ENCODE results near the gene PDSS2.

The PDSS2 gene

DNA sequence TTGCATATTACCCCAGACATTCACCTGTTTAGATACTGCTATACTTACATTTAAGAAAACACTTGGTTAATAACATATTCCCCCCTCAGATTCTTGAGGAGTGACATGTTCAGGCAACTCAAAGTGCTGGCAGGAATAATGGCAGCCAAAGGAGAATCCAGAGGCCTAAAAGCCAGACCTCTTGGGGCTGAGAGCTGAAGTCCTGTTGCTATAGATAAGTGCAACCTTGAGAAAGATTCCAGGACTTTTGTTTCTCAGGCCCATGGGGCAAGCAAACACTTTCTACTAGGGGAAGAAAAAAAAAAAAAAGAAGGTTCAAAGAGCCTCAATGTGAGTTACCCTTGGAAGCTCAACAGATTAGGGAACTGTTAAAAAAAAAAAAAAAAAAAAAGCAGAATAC is 211.2 kb downstream of the PDSS2 start:
- TF ChIP-seq, protein P1, sequence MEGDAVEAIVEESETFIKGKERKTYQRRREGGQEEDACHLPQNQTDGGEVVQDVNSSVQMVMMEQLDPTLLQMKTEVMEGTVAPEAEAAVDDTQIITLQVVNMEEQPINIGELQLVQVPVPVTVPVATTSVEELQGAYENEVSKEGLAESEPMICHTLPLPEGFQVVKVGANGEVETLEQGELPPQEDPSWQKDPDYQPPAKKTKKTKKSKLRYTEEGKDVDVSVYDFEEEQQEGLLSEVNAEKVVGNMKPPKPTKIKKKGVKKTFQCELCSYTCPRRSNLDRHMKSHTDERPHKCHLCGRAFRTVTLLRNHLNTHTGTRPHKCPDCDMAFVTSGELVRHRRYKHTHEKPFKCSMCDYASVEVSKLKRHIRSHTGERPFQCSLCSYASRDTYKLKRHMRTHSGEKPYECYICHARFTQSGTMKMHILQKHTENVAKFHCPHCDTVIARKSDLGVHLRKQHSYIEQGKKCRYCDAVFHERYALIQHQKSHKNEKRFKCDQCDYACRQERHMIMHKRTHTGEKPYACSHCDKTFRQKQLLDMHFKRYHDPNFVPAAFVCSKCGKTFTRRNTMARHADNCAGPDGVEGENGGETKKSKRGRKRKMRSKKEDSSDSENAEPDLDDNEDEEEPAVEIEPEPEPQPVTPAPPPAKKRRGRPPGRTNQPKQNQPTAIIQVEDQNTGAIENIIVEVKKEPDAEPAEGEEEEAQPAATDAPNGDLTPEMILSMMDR (conservative IDR thresholded peaks at IDR 0.05; ENCODE audit: low read depth, low read length) = no peak
- H3K4me3 ChIP-seq (ENCODE audit: low read length) = no peak overlapping the region
- DNase-seq (ENCODE audit: low read depth) = no peak

DNA sequence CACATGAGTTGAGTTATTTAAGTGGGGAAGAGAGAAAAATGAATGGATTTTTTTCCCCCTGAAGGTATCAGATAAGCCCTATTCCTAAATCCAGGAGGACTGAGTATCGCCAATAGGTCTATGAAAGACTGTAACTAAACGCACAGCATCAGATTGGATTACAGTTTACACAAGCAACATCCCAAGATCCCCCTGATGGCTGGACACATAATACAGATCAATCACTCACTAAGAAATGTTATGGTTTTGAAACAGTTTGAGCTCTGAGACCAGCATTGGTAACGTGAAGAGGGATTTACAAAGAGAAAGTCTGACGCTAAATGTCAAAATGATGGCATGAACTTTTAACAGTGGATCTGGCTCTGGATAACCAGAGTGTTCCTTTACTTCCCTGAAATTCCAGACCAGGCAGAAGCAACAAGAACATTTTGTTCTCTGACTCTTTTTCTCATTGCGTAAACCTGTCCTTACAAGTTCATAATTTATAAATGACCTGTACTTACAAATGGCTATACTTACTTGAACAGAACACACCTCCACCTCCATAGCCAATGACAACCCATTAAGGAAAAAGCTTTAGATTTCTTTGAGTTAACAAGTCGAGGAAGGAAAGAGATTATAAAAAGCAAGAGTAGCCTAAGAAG is 212.3 kb downstream of the PDSS2 start:
- no peak overlapping the region for H3K4me3 ChIP-seq (ENCODE audit: low read length)
- TF ChIP-seq, protein P1 (conservative IDR thresholded peaks at IDR 0.05; ENCODE audit: low read depth, low read length) = no peak

DNA sequence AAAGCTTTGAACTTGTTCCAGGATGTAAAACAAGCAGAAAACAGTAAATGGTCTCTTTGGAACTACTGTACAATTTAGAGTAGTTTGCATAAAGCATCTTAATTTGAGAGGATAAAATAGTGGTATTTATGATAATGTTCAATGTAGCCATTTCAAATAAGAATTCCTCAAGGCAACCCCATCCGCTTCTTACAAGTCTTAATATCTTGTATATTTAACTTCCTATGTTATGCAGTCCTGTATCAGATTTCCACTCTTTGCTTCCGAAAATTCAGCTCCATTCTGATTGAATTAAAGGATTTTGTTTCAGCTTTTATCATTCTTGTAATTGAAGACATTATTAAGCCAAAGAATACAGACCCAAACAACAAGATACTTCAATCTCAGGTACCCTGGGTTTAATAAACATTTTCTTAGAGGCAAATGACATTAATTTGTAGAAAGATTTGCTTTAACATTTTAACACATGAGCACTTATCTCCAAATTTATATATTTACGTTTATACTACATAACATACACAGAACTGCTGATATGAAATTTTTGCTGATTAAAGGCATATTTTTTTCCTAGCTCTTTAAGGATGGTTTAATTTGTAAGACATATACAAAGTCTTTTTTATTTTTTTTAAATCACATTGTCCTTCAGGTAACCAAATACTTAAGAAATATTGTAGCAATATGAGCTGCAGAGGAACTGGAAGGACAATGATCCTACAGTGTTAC is 213.0 kb downstream of the PDSS2 start:
- DNase-seq (ENCODE audit: low read depth) = no peak
- TF ChIP-seq, protein P1 (conservative IDR thresholded peaks at IDR 0.05; ENCODE audit: low read depth, low read length) = no peak

More for the DNA sequence above, 212.3 kb downstream of the PDSS2 start:
- no peak for DNase-seq (ENCODE audit: low read depth)

DNA sequence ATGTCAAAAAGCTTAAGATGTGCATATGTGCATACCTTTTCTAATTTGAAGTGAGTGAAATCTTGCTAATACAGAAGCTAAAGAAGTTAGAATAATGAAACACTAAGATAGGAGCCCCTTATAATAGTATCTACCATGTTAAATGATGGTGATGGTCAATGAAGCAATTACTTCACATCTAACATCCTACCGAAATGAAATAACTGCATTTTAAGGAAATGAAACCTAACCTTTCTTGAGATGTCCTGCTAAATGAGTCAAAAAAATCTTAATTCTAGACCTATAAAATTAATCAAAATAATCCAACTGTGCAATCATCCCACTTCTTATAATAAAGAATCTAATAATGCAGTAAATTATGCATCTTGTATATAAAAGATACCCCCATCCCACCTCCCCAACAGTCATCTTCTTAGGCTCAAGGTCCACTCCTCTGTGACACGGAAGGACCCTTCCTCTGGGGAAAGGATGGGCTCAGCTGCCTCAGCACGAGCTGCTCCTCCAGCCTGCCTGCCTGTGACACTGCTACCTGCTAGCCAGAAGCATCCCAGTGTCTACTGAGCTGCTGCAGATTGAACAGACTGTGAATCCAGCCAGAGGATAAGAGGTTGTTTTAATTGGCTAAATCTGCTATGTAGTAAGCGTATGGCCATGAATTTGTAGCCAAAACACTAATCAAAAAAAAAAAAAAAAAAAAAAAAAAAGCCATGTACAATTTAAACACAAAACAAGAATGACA is 214.5 kb downstream of the PDSS2 start:
- H3K4me3 ChIP-seq (ENCODE audit: low read length) = no peak overlapping the region
- DNase-seq (ENCODE audit: low read depth) = no peak

More for the DNA sequence above, 213.0 kb downstream of the PDSS2 start:
- H3K4me3 ChIP-seq (ENCODE audit: low read length) = no peak overlapping the region

DNA sequence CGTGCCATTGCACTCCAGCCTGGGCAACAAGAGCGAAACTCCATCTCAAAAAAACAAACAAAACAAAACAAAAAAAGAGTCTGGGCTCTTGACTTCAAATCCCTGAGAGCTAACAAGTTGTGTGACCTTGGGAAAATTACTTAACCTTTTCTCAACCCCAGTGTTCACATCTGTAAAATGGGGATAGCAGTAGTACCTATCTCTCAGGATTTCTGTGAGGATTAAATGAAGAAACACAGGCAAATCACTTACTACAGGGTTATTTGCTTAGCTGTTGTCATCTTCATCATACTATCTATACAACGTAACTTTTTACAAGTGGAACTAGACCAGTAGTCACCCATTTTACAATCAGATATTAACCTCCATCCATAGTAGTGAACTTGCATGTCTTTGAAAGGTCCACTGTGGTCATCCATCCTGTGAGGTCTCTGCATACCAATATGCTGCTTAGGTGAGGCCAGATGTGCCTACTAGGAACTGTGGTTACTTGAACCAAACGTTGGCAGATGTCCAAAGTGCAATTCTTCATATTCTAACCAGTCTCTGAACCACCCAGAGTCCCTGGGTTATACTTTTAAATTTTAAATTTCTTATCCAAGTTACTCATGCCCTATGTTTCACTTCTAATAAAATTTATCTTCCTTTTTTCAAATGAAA is 215.2 kb downstream of the PDSS2 start:
- H3K4me3 ChIP-seq (ENCODE audit: low read length) = no peak overlapping the region
- TF ChIP-seq, protein P1 (conservative IDR thresholded peaks at IDR 0.05; ENCODE audit: low read depth, low read length) = no peak
- DNase-seq (ENCODE audit: low read depth) = no peak

More for the DNA sequence above, 214.5 kb downstream of the PDSS2 start:
- TF ChIP-seq, protein P1 (conservative IDR thresholded peaks at IDR 0.05; ENCODE audit: low read depth, low read length) = no peak

DNA sequence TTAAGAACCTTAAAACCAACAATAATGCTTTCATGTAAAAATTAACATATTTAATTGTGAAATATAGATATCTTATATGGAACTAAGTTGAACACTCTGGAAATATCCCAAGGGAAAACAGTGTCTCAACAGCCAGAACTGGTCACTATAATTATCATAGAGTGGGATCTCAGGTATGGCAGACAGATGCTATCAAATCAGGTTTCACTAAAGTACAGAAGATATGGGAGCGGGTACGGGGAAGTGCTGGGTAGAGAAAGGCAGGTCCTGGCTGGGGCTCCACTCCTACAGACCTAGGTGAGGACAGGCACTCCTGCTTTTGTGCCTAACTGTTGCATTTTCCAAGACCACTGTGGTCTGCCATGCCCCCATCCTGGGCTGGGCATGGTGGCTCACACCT is 215.9 kb downstream of the PDSS2 start:
- H3K4me3 ChIP-seq (ENCODE audit: low read length) = no peak overlapping the region
- DNase-seq (ENCODE audit: low read depth) = no peak
- TF ChIP-seq, protein P1 (conservative IDR thresholded peaks at IDR 0.05; ENCODE audit: low read depth, low read length) = no peak

Measured in retinal pigment epithelial cell (primary cell).